GM21528 (cell line): ENCODE data around the gene ADAMTS7.
"Not testable (repeated sequence)": the region's sequence is repeated elsewhere in the genome, so short reads cannot be mapped to it uniquely, and the experiment has no call there.

Source experiments
- ATAC-seq: cut with Tn5 transposase; IDR thresholded peaks from one replicate; pipeline ENCODE4 v1.9.1; 2021; ENCODE audit warnings: mild to moderate bottlenecking, moderate library complexity; ENCODE audit not compliant: unreplicated experiment, low FRiP score

Gene ADAMTS7

GRCh38 chr15:78830514-78831228 lies 19.4 kb upstream of the ADAMTS7 start:
- no peak for ATAC-seq

- ATAC-seq = no peak
These were observed 17.7 kb upstream of the ADAMTS7 start for GRCh38 chr15:78828920-78829319.

- ATAC-seq = no peak
These were observed 11.2 kb upstream of the ADAMTS7 start for GRCh38 chr15:78822514-78822913.

GRCh38 chr15:78811825-78812183 lies 540 bp upstream of the ADAMTS7 start:
- ATAC-seq = no peak

- no peak for ATAC-seq
These were observed 721 bp downstream of the ADAMTS7 start for GRCh38 chr15:78810362-78811123.

- ATAC-seq = no peak
These were observed 1.3 kb downstream of the ADAMTS7 start for GRCh38 chr15:78810003-78810361.

- no peak for ATAC-seq
These were observed 2.7 kb downstream of the ADAMTS7 start for GRCh38 chr15:78808550-78808949.

- no peak for ATAC-seq
These were observed 3.9 kb downstream of the ADAMTS7 start for GRCh38 chr15:78807359-78807758.

GRCh38 chr15:78804391-78804792 lies 6.9 kb downstream of the ADAMTS7 start:
- ATAC-seq = no peak

GRCh38 chr15:78800806-78801205 lies 10.5 kb downstream of the ADAMTS7 start:
- ATAC-seq = no peak

GRCh38 chr15:78800189-78800588 lies 11.1 kb downstream of the ADAMTS7 start:
- ATAC-seq = no peak

GRCh38 chr15:78799102-78799501 lies 12.2 kb downstream of the ADAMTS7 start:
- not testable (repeated sequence) for ATAC-seq

- ATAC-seq = not testable (repeated sequence)
These were observed 12.9 kb downstream of the ADAMTS7 start for GRCh38 chr15:78798355-78798754.

- no peak for ATAC-seq
These were observed 13.3 kb downstream of the ADAMTS7 start for GRCh38 chr15:78797951-78798350.

GRCh38 chr15:78796510-78796909 lies 14.8 kb downstream of the ADAMTS7 start:
- no peak for ATAC-seq

- no peak for ATAC-seq
These were observed 16.2 kb downstream of the ADAMTS7 start for GRCh38 chr15:78795043-78795442.

- ATAC-seq = not testable (repeated sequence)
These were observed 16.8 kb downstream of the ADAMTS7 start for GRCh38 chr15:78794446-78794845.

GRCh38 chr15:78791357-78791756 lies 19.9 kb downstream of the ADAMTS7 start:
- ATAC-seq = no peak

GRCh38 chr15:78790027-78790426 lies 21.2 kb downstream of the ADAMTS7 start:
- no peak for ATAC-seq

- ATAC-seq = no peak
These were observed 21.6 kb downstream of the ADAMTS7 start for GRCh38 chr15:78789615-78790014.

- no peak for ATAC-seq
These were observed 23.1 kb downstream of the ADAMTS7 start for GRCh38 chr15:78788016-78788660.

- ATAC-seq = not testable (repeated sequence)
These were observed 28.9 kb downstream of the ADAMTS7 start for GRCh38 chr15:78782402-78782801.
